ENCODE results near the gene ZNF416. TPM values are rescaled to one million over a fixed set of nuclear protein-coding genes. Genes with fewer than 3 reads are reported as not detected.

ZNF416 gene
- total RNA-seq, 1 experiment from 2014 or later = 8.7 TPM

DNA sequence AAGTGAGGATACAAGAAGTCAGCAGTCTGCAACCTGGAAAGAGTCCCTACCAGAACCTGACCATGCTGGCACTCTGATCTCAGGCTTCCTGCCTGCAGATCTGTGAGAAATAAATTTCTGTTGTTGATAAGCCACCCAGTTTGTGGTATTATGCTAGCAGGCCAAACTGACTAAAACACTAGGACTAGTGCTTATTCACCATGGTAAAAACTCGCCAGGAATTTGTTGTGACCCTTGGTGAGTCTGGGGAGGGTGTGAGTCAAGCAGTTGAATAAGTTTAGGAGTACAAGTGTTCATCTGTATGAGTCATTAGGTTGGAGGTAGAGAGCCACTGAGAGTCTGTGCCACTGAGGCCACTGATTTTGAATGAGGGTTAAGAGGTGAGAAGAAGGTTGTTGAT lies 8.8 kb upstream of the ZNF416 start:
- no peaks in the 10 kb centered on the region for H3K36me3 ChIP-seq (ENCODE audit: control insufficient read depth, insufficient read depth, low read length)
- CTCF ChIA-PET = no interaction called here
- H3K27ac ChIP-seq (ENCODE audit: low read length) = no peak overlapping the region
- BruUV-seq (replicated peaks) = no TSS peak
- POLR2A ChIA-PET = no interaction called here
- intact Hi-C loops (cut with micrococcal nuclease; ENCODE audit: unreplicated experiment) = no loop called here
- H3K4me1 ChIP-seq (ENCODE audit: control insufficient read depth, insufficient read depth, low read length) = no peaks in the 10 kb centered on the region
- no peak for TF ChIP-seq POLR2AphosphoS5 (IDR thresholded peaks at IDR 0.05; ENCODE audit: low read depth, low read length)
- TF ChIP-seq, protein P1, sequence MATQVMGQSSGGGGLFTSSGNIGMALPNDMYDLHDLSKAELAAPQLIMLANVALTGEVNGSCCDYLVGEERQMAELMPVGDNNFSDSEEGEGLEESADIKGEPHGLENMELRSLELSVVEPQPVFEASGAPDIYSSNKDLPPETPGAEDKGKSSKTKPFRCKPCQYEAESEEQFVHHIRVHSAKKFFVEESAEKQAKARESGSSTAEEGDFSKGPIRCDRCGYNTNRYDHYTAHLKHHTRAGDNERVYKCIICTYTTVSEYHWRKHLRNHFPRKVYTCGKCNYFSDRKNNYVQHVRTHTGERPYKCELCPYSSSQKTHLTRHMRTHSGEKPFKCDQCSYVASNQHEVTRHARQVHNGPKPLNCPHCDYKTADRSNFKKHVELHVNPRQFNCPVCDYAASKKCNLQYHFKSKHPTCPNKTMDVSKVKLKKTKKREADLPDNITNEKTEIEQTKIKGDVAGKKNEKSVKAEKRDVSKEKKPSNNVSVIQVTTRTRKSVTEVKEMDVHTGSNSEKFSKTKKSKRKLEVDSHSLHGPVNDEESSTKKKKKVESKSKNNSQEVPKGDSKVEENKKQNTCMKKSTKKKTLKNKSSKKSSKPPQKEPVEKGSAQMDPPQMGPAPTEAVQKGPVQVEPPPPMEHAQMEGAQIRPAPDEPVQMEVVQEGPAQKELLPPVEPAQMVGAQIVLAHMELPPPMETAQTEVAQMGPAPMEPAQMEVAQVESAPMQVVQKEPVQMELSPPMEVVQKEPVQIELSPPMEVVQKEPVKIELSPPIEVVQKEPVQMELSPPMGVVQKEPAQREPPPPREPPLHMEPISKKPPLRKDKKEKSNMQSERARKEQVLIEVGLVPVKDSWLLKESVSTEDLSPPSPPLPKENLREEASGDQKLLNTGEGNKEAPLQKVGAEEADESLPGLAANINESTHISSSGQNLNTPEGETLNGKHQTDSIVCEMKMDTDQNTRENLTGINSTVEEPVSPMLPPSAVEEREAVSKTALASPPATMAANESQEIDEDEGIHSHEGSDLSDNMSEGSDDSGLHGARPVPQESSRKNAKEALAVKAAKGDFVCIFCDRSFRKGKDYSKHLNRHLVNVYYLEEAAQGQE (IDR thresholded peaks at IDR 0.05; ENCODE audit: insufficient read depth in 1 of 2, low read depth in 2 of 2, low read length in 1 of 2) = no peak
- TF ChIP-seq SIN3A (IDR thresholded peaks at IDR 0.05; ENCODE audit: borderline replicate concordance, insufficient read depth, low read depth, low read length) = no peak
- TF ChIP-seq, protein P2, sequence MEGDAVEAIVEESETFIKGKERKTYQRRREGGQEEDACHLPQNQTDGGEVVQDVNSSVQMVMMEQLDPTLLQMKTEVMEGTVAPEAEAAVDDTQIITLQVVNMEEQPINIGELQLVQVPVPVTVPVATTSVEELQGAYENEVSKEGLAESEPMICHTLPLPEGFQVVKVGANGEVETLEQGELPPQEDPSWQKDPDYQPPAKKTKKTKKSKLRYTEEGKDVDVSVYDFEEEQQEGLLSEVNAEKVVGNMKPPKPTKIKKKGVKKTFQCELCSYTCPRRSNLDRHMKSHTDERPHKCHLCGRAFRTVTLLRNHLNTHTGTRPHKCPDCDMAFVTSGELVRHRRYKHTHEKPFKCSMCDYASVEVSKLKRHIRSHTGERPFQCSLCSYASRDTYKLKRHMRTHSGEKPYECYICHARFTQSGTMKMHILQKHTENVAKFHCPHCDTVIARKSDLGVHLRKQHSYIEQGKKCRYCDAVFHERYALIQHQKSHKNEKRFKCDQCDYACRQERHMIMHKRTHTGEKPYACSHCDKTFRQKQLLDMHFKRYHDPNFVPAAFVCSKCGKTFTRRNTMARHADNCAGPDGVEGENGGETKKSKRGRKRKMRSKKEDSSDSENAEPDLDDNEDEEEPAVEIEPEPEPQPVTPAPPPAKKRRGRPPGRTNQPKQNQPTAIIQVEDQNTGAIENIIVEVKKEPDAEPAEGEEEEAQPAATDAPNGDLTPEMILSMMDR (IDR thresholded peaks at IDR 0.05) = no peak
- TF ChIP-seq TCF7L2 (IDR thresholded peaks at IDR 0.05; ENCODE audit: low read depth, low read length) = no peak
- in situ Hi-C loops (cut with HindIII; ENCODE audit: low pct_unique_long_range_greater_than_20kb, low sequenced_read_pairs) = no loop called here
- H3K27me3 ChIP-seq (ENCODE audit: control insufficient read depth, insufficient read depth, low read length) = no peaks in the 10 kb centered on the region
- no peak for DNase-seq (ENCODE audit: low read depth, low spot score)
- no peak overlapping the region for H3K4me3 ChIP-seq (ENCODE audit: low read depth in 2 of 2, low read length in 2 of 2)
- H3K9me3 ChIP-seq (ENCODE audit: control insufficient read depth, insufficient read depth, low read depth, low read length) = peaks cover 20% of the 10 kb centered on the region
- no peak for ATAC-seq

DNA sequence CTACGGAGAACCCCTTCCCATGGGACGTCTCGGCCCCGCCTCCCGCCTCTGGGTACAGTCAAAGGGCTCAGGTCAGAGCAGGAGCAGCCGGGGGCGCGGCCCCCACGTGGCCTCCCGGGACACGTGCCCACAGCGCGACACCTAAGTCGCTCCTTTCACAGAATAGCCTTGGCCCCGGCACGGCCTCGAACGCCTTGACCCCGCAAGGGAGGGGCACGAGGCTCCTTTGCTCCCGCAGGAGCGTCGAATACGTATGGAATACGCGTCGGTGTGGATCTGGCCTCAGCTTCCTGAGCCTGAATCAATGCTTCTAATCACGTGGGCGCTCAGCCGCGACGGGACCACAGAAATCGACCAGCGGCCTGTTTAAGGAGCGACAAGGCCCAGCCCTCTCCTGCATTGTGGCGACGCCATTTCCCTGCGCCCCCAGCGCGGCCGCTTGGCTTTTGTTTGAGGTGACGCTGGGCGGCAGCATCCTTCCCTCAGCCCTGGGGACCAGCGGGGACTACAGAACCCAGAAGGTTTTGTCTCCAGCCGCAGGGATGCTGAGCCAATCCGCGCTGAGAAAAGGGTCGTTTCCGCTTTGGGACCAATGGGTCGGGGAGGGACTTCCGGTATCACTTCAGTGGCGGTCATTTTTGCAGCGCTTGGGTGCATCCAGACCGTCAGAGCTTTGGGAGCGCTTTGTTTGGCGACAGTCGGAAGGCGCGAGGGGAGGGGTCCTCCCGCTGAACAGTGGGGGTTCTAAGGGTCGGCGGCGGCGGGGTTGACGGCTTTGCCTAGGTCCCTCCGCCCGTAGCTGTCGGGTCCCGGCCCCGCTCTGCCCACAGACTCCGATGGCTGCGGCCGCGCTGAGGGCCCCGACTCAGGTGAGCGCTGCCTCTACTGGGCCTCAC lies 5.1 kb upstream of the ZNF416 start, which contains the start of gene ZIK1:
Gene ZIK1 (plus strand): TSS at position 625 of the 896 bp plus-strand sequence. CDS start 212 bp downstream, at position 837.
- Histone ChIP-seq H3K9me3 (ENCODE audit: control insufficient read depth, insufficient read depth, low read depth, low read length) (peaks cover 4% of the 10 kb centered on the region; the same call in 1 of the 2 replicates), H3K36me3 (ENCODE audit: control insufficient read depth, insufficient read depth, low read length) (no peaks in the 10 kb centered on the region), H3K4me1 (ENCODE audit: control insufficient read depth, insufficient read depth, low read length) (peaks cover 3% of the 10 kb centered on the region; the same call in 1 of the 2 replicates), H3K4me3 (ENCODE audit: low read depth in 2 of 2, low read length in 2 of 2) (peak within 1 kb of the TSS in 1 of 2 experiments; percentile 21; a peak in 1 of 4 replicates), H3K27ac (ENCODE audit: low read length) (no peak within 1 kb of the TSS), H3K27me3 (ENCODE audit: control insufficient read depth, insufficient read depth, low read length) (no peaks in the 10 kb centered on the region)
- DNase-seq (ENCODE audit: low read depth, low spot score) (no peak), ATAC-seq (no peak)
- intact Hi-C loops (cut with micrococcal nuclease; ENCODE audit: unreplicated experiment) = no loop called here
- TF ChIP-seq, protein P1 (IDR thresholded peaks at IDR 0.05; ENCODE audit: insufficient read depth in 1 of 2, low read depth in 2 of 2, low read length in 1 of 2) = no peak
- TF ChIP-seq TCF7L2 (IDR thresholded peaks at IDR 0.05; ENCODE audit: low read depth, low read length) = no peak
- CTCF ChIA-PET = no interaction called here
- no TSS peak for BruUV-seq (replicated peaks)
- in situ Hi-C loops (cut with HindIII; ENCODE audit: low pct_unique_long_range_greater_than_20kb, low sequenced_read_pairs) = no loop called here
- POLR2A ChIA-PET = no interaction called here

Data from Panc1 (cell line).